ENCODE data around the gene RASGRF1.
"Not testable (repeated sequence)": the region's sequence is repeated elsewhere in the genome, so short reads cannot be mapped to it uniquely, and the experiment has no call there.

Gene RASGRF1, protein sequence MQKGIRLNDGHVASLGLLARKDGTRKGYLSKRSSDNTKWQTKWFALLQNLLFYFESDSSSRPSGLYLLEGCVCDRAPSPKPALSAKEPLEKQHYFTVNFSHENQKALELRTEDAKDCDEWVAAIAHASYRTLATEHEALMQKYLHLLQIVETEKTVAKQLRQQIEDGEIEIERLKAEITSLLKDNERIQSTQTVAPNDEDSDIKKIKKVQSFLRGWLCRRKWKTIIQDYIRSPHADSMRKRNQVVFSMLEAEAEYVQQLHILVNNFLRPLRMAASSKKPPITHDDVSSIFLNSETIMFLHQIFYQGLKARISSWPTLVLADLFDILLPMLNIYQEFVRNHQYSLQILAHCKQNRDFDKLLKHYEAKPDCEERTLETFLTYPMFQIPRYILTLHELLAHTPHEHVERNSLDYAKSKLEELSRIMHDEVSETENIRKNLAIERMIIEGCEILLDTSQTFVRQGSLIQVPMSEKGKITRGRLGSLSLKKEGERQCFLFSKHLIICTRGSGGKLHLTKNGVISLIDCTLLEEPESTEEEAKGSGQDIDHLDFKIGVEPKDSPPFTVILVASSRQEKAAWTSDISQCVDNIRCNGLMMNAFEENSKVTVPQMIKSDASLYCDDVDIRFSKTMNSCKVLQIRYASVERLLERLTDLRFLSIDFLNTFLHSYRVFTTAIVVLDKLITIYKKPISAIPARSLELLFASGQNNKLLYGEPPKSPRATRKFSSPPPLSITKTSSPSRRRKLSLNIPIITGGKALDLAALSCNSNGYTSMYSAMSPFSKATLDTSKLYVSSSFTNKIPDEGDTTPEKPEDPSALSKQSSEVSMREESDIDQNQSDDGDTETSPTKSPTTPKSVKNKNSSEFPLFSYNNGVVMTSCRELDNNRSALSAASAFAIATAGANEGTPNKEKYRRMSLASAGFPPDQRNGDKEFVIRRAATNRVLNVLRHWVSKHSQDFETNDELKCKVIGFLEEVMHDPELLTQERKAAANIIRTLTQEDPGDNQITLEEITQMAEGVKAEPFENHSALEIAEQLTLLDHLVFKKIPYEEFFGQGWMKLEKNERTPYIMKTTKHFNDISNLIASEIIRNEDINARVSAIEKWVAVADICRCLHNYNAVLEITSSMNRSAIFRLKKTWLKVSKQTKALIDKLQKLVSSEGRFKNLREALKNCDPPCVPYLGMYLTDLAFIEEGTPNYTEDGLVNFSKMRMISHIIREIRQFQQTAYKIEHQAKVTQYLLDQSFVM (N-terminal part only)

GRCh38 chr15:79090487-79091203 lies at the start of gene RASGRF1:
Gene RASGRF1 (minus strand): TSS chr15:79090780. CDS start chr15:79090498, 282 bp downstream.
- DNase-seq (ENCODE audit: low spot score) = no peak

GRCh38 chr15:79136434-79137046 lies 46.0 kb upstream of the RASGRF1 start:
- no peak for DNase-seq (ENCODE audit: low spot score)

- DNase-seq (ENCODE audit: low spot score) = no peak
Measured at GRCh38 chr15:79133309-79133708, 42.7 kb upstream of the RASGRF1 start.

GRCh38 chr15:79132770-79133169 lies 42.2 kb upstream of the RASGRF1 start:
- no peak for DNase-seq (ENCODE audit: low spot score)

DNA sequence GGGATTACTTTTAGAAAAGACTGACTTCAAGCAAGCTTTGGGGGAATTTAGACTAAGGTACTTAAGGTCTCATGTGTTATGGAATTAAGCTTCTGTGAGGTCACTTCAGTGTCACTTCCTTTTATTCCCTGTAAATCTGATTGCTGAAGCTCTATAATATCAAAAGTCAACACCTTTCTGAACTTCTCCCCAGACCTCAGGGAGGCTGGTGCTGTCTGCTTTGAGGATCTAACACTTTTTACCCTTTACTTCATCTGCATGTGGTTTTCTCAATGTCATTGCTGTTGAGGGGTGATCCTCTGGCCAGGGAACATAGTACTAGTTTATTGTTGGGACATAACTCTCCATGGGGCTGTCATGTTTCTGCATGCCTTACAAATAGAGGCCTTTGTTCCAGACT lies 41.8 kb upstream of the RASGRF1 start:
- no peak for DNase-seq (ENCODE audit: low spot score)

GRCh38 chr15:79130535-79131130 lies 40.1 kb upstream of the RASGRF1 start:
- no peak for DNase-seq (ENCODE audit: low spot score)

DNA sequence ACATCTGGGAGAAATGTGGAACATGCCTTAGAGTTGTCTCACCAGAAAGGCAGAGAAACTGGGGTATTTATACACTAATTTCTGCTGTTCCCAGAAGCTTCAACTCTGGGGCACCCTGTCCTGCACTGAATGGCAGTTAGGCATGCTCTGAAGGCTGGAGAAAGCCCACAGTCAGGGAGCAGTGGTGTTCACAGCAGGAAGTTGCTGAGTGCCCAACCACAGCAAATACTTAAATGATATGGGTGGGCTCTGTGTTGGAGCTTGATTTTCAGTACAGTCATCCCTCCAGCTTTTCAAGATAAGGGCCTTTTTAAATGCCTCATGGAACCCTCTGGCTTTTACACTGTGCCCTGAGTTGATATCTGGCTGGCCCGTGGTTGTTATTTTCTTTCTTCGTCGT lies 38.7 kb upstream of the RASGRF1 start:
- DNase-seq (ENCODE audit: low spot score) = no peak

DNA sequence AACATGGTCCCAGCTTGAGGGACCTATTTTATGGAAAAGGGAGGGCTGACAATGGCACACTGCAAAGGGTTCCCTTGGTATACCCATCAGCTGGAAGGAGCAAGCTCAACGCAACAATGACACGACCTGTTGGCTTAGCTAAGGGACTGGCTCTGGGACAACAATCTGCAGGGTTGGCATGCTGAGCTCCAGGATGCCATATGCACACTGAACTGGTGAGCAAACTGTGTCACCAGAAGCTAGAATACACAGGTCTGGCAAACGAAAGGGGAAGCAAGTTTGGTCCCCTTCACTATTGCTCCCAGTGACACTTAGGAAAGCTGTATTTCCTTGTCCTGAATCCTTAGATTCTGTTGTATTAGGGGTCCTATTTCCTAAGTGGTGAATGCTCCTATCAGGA lies 38.0 kb upstream of the RASGRF1 start:
- DNase-seq (ENCODE audit: low spot score) = no peak

DNA sequence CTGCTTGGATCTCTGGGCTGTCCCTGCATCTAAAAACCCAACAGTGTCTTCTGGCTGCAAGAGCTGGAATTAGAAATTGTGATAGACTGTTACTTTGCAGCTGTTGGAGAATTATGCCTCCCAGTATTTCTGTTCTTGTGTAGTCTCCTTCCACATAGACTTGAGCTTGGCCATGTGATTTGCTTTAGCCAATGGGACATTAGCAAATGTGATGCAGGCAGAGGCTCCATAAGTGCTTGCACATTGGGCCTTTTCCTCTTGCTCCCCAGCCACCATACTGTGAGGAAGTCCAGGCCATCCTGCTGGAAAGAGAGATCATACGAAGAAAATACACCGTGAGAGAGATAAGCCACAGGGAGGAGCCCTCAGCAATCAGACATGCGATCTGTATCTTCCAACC lies 33.8 kb upstream of the RASGRF1 start:
- DNase-seq (ENCODE audit: low spot score) = no peak

GRCh38 chr15:79122991-79123390 lies 32.4 kb upstream of the RASGRF1 start:
- DNase-seq (ENCODE audit: low spot score) = no peak

GRCh38 chr15:79122391-79122790 lies 31.8 kb upstream of the RASGRF1 start:
- no peak for DNase-seq (ENCODE audit: low spot score)

DNA sequence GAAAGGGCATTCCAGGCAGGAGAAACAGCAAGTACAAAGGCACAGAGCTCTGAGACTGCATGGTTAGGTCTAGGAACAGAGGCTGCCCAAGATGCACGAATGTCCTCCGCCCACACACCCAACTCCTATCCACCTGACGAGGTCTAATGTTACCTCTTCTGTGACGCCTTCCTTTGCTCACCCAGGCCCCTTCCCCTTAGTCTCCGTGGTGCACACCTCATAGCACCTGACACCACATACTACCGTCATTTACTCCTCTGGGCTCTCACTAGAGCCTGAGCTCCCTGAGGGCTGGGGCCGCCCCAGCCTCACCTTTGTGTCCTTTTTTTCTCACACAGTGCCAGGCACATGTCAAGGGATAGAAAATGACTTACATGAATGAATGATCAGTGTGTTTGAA lies 31.0 kb upstream of the RASGRF1 start:
- DNase-seq (ENCODE audit: low spot score) = no peak

DNA sequence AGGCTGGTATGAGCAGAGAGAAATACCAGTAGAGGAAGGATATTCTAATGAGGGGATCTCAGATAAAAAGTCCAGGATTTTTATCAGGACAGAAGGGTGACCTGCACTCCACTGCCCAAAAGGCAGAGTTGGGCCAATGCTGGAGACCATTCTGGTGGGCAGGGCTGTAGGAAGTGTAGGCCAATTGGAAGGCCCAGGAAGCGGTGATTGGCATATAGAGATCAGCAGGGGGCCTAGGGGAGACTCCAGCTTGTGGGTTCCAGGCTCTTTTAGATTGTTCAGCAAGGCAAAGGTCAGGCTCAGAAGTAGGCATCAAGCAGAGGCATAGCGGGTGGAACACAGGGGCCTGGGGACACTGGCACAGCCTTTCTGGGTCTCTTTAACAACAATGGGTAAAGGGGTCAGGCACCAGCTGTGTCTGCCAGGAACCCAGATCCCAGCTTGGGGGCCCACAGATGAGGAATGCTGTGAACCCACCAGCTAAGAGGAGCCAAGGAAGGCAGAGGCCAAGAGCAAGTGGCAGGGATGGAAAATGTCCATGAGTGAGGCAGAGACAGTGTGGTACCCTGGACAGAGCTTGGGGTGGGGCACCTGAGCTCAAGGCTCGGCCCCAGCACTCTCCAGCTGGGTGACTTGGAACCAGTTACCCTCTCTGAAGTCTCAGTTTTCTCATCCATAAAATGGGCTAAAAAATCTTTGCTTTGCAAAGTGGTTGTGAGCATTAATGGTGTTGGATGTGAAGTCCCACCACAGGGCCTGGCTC lies 27.0 kb upstream of the RASGRF1 start:
- DNase-seq (ENCODE audit: low spot score) = no peak

DNA sequence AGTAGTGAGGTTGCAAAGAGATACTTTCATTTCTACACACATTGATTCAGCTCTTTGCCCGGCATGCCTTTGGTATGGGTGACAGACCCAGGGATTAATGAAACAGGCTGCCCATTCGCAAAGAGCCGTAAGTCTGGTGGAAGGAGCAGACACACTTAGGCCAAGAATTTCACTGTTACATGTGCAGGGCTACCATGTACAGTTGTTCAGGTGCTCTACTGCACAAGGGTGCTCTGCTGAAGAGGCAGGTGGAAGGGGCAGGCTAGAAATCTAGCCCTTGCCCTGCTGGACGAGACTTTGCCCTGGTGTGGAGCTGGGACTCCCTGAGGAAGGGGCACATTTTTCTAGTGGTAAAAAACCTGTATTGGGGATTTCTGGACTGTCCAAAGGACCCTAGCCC lies 26.2 kb upstream of the RASGRF1 start:
- DNase-seq (ENCODE audit: low spot score) = no peak

DNA sequence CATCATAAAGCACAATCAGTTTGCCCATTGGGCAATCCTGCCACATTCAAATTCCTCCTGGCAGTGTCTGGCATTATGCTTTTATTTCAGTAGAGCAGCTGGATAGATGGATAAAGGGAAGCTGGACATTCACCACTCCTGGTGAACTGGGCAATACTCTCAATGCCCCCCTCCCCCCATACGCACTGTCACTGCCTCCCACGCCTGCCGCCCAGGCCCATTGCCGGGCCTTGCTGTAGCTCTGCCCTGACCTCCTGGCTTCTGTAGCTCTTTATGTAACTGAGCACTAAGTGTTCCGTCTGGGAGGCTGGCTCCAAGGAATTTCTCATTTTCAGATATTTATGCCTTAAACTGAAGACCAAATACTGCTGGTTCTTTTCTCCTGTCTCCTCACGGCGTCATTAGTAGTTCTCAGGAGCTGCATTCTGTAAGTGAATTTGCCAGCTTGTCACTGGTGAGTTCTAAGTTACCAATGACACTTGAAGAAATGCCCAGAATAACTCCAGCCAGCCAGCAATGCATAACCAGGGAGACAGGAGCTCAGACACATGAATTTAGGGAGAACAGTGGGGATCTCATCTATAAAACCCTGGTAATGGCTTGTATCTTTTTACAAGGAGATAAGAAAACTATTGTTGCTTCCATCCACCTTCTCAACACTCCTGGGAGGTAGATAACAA lies 25.5 kb upstream of the RASGRF1 start:
- no peak for DNase-seq (ENCODE audit: low spot score)

DNA sequence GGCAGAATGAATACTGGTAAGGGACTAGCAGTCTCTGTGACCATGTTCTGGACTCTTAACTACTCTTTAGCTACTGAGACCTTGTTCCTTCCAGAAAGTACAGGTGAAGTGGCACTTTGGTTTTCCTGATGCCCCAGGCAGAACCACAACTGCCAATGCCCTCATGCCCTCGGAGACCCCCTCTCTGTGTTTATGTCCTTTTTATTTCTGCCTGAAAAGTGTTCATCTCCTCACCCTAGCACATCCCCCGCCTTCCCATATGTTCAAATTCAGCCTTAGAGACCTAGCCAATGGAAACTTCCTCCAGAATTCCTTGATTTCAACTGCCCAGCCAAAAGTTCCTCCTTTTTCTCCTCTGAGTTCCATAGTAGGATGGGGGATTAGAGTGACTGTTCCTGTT lies 23.3 kb upstream of the RASGRF1 start:
- DNase-seq (ENCODE audit: low spot score) = no peak

DNA sequence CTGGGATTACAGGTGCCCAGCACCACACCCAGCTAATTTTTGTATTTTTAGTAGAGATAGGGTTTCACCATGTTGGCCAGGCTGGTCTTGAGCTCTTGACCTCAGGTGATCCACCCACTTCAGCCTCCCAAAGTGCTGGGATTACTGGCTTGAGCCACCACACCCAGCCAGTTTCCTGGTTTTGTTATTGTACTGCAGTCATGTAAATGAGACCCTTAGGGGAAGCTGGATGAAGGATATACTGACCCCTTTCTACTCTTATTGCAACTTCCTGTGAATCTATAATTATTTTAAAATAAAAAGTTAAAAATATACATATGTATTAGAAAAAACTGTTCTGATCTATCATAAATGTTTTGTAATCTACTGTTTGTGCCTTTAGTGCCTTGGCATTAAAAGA lies 20.8 kb upstream of the RASGRF1 start:
- not testable (repeated sequence) for DNase-seq (ENCODE audit: low spot score)

GRCh38 chr15:79105141-79105540 lies 14.6 kb upstream of the RASGRF1 start:
- no peak for DNase-seq (ENCODE audit: low spot score)

DNA sequence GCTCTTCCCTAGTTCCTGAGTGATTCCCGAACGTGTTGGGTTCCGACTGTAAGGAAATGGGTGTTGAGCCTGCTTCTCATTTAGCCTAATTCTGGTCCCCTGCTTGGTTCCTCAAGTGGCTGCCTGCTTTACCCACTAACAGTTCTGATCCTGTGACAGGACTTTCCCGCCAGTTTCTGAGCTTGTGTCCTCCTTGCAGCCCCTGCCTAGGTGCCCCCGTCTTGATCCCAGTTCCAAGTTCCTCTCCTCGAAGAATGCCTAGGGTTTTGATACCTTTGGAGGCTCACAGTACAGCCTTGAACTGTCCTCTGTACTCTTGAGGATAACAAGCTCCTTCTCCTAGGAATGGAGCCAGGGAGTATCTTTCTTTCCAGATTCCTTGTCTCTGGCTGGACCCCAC lies 12.0 kb upstream of the RASGRF1 start:
- DNase-seq (ENCODE audit: low spot score) = no peak
